ENCODE data around the gene ACADS.

DNA sequence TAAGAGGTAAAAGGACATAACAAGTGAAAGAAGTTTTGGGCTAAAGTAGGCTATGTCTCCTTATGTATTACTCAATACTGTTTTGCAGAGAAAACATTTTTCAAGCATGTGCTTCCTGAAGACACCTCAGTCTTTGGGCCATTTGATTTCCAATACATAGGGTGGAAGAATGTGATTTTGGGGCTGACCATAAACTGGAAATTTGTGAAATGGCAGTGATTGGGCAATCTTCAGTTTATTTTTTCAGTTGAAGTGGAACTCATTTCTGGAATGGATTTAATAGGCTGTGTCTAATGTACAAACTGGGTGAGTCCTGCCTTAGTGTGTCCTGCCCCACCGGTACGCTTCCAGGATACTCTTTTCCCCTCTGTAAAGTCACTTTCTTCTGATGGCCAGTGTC is 2.8 kb upstream of the ACADS start:
- TF ChIP-seq, protein P1, sequence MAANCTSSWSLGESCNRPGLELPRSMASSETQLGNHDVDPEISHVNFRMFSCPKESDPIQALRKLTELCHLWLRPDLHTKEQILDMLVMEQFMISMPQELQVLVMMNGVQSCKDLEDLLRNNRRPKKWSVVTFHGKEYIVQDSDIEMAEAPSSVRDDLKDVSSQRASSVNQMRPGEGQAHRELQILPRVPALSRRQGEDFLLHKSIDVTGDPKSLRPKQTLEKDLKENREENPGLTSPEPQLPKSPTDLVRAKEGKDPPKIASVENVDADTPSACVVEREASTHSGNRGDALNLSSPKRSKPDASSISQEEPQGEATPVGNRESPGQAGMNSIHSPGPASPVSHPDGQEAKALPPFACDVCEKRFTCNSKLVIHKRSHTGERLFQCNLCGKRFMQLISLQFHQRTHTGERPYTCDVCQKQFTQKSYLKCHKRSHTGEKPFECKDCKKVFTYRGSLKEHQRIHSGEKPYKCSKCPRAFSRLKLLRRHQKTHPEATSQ (tag by site-specific recombination; IDR thresholded peaks at IDR 0.05) = no peak
- TF ChIP-seq ZBTB7A (tag by site-specific recombination; IDR thresholded peaks at IDR 0.05; ENCODE audit: low read depth) = no peak
- TF ChIP-seq, protein P2, sequence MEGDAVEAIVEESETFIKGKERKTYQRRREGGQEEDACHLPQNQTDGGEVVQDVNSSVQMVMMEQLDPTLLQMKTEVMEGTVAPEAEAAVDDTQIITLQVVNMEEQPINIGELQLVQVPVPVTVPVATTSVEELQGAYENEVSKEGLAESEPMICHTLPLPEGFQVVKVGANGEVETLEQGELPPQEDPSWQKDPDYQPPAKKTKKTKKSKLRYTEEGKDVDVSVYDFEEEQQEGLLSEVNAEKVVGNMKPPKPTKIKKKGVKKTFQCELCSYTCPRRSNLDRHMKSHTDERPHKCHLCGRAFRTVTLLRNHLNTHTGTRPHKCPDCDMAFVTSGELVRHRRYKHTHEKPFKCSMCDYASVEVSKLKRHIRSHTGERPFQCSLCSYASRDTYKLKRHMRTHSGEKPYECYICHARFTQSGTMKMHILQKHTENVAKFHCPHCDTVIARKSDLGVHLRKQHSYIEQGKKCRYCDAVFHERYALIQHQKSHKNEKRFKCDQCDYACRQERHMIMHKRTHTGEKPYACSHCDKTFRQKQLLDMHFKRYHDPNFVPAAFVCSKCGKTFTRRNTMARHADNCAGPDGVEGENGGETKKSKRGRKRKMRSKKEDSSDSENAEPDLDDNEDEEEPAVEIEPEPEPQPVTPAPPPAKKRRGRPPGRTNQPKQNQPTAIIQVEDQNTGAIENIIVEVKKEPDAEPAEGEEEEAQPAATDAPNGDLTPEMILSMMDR (tag by site-specific recombination; IDR thresholded peaks at IDR 0.05) = no peak
- no peak for TF ChIP-seq ZNF394 (tag by site-specific recombination; IDR thresholded peaks at IDR 0.05; ENCODE audit: borderline replicate concordance)

All from HEK293 (cell line).